Neural crest cell (in vitro differentiated cells): ENCODE measurements around the gene FAM193B. TPM values are rescaled to one million over a fixed set of nuclear protein-coding genes. Genes with fewer than 3 reads are reported as not detected.

ENCODE experiments used
- DNase-seq: peaks from one replicate; pipeline ENCODE4 v3.0.0; 2021; ENCODE audit warnings: low read depth, mixed read lengths, low spot score
- H3K27ac Mint-ChIP-seq: one replicate; pipeline ENCODE4 v1.8.0; 2021; ENCODE audit warnings: mild to moderate bottlenecking, mixed read lengths; ENCODE audit not compliant: unreplicated experiment
- H3K27me3 Mint-ChIP-seq: 2 replicates; pipeline ENCODE4 v1.8.0; 2021; ENCODE audit warnings: low read depth, mild to moderate bottlenecking, mixed read lengths
- H3K36me3 Mint-ChIP-seq: 2 replicates; pipeline ENCODE4 v1.8.0; 2021; ENCODE audit warnings: low read depth, mild to moderate bottlenecking, mixed read lengths
- H3K4me1 Mint-ChIP-seq: 2 replicates; pipeline ENCODE4 v1.8.0; 2021; ENCODE audit warnings: mixed read lengths
- H3K4me3 Mint-ChIP-seq: one replicate; pipeline ENCODE4 v1.8.0; 2021; ENCODE audit warnings: mild to moderate bottlenecking, mixed read lengths
- H3K9me3 Mint-ChIP-seq: 2 replicates; pipeline ENCODE4 v1.8.0; 2021; ENCODE audit warnings: mixed read lengths
- CTCF ChIP-seq: fragments of 200-600 bp; sonication (generic); conservative IDR thresholded peaks from 2 replicates; pipeline ENCODE4 v1.5.0; 2021; ENCODE audit warnings: antibody characterized with exemption, mild to moderate bottlenecking
- total RNA-seq: library from RNA; stranded (reverse); gene quantifications from 2 replicates; pipeline ENCODE4 v1.2.1, GENCODE V29; 2021

Gene FAM193B
- total RNA-seq, 1 donor from 2014 or later = 96.3 TPM

- Mint-ChIP-seq H3K27me3 (peaks cover 2% of the 10 kb centered on the region), H3K36me3 (peaks cover 9% of the 10 kb centered on the region), H3K27ac (no peak overlapping the region), H3K4me1 (peaks cover 29% of the 10 kb centered on the region), H3K4me3 (no peak overlapping the region), H3K9me3 (no peaks in the 10 kb centered on the region)
- DNase-seq = no peak
- no peak for TF ChIP-seq CTCF
Observed at GRCh38 chr5:177512736-177513380, 41.5 kb downstream of the FAM193B start.

- Mint-ChIP-seq H3K4me1 (peaks cover 27% of the 10 kb centered on the region), H3K27me3 (peaks cover 2% of the 10 kb centered on the region), H3K4me3 (peak overlapping the region; percentile 27), H3K27ac (no peak overlapping the region), H3K36me3 (peaks cover 13% of the 10 kb centered on the region), H3K9me3 (no peaks in the 10 kb centered on the region)
- DNase-seq = no peak
- no peak for TF ChIP-seq CTCF
Observed at GRCh38 chr5:177511796-177512675, 42.3 kb downstream of the FAM193B start.

- H3K9me3 Mint-ChIP-seq = no peaks in the 10 kb centered on the region
- H3K27me3 Mint-ChIP-seq = no peaks in the 10 kb centered on the region
- H3K27ac Mint-ChIP-seq = no peak overlapping the region
- no peak for TF ChIP-seq CTCF
- peaks cover 11% of the 10 kb centered on the region for H3K36me3 Mint-ChIP-seq
- peak overlapping the region; percentile 69 for H3K4me3 Mint-ChIP-seq
- no peak for DNase-seq
- H3K4me1 Mint-ChIP-seq = peaks cover 19% of the 10 kb centered on the region
Observed at GRCh38 chr5:177511181-177511580, 43.2 kb downstream of the FAM193B start.

GRCh38 chr5:177510567-177511053 lies 43.8 kb downstream of the FAM193B start:
- Mint-ChIP-seq H3K27me3 (no peaks in the 10 kb centered on the region), H3K36me3 (peaks cover 9% of the 10 kb centered on the region), H3K4me1 (peaks cover 14% of the 10 kb centered on the region), H3K27ac (no peak overlapping the region), H3K9me3 (no peaks in the 10 kb centered on the region), H3K4me3 (no peak overlapping the region)
- TF ChIP-seq CTCF = no peak
- DNase-seq = no peak

- DNase-seq = no peak
- H3K27me3 Mint-ChIP-seq = no peaks in the 10 kb centered on the region
- peaks cover 8% of the 10 kb centered on the region for H3K4me1 Mint-ChIP-seq
- H3K4me3 Mint-ChIP-seq = no peak overlapping the region
- H3K9me3 Mint-ChIP-seq = no peaks in the 10 kb centered on the region
- no peak for TF ChIP-seq CTCF
- H3K36me3 Mint-ChIP-seq = peaks cover 8% of the 10 kb centered on the region
- H3K27ac Mint-ChIP-seq = peak overlapping the region; percentile 67
Observed at GRCh38 chr5:177509991-177510566, 44.3 kb downstream of the FAM193B start.
